ENCODE measurements around the gene SELENBP1.
A peak's percentile ranks its signal among the peaks of the same experiment; 100 is the strongest.

The SELENBP1 gene

GRCh38 chr1:151343587-151343986, 28.9 kb downstream of the SELENBP1 start:
- DNase-seq (ENCODE audit: low read depth): no peak

GRCh38 chr1:151342569-151342968, 29.9 kb downstream of the SELENBP1 start:
- DNase-seq (ENCODE audit: low read depth): no peak

- DNase-seq (ENCODE audit: low read depth): no peak
Observed at GRCh38 chr1:151342021-151342420, 30.5 kb downstream of the SELENBP1 start.

GRCh38 chr1:151340870-151341754, 31.4 kb downstream of the SELENBP1 start:
- DNase-seq (ENCODE audit: low read depth): peak; percentile 26

GRCh38 chr1:151336556-151336955, 35.9 kb downstream of the SELENBP1 start:
- no peak for DNase-seq (ENCODE audit: low read depth)

GRCh38 chr1:151334822-151335221, 37.7 kb downstream of the SELENBP1 start:
- no peak for DNase-seq (ENCODE audit: low read depth)

- no peak for DNase-seq (ENCODE audit: low read depth)
Observed at GRCh38 chr1:151327903-151328674, 44.4 kb downstream of the SELENBP1 start.

GRCh38 chr1:151327223-151327902, 45.1 kb downstream of the SELENBP1 start, which contains the start of gene PI4KB:
Gene PI4KB (minus strand): TSS chr1:151327416. CDS start chr1:151316481, 10,935 bp downstream.
- peak; percentile 77 for DNase-seq (ENCODE audit: low read depth)

- DNase-seq (ENCODE audit: low read depth): peak; percentile 30
Observed at GRCh38 chr1:151326619-151327222, 45.8 kb downstream of the SELENBP1 start.

GRCh38 chr1:151325646-151326429, 46.7 kb downstream of the SELENBP1 start:
- DNase-seq (ENCODE audit: low read depth): no peak

- no peak for DNase-seq (ENCODE audit: low read depth)
Observed at GRCh38 chr1:151325231-151325630, 47.3 kb downstream of the SELENBP1 start.

GRCh38 chr1:151324390-151324930, 48.0 kb downstream of the SELENBP1 start:
- no peak for DNase-seq (ENCODE audit: low read depth)

GRCh38 chr1:151318975-151319374, 53.5 kb downstream of the SELENBP1 start:
- no peak for DNase-seq (ENCODE audit: low read depth)

- no peak for DNase-seq (ENCODE audit: low read depth)
Observed at GRCh38 chr1:151315565-151316235, 56.8 kb downstream of the SELENBP1 start.

All from activated T-cell treated with anti-CD3 and anti-CD28 coated beads for 1 hour (primary cell).